Type B pancreatic cell (in vitro differentiated cells): ENCODE results near the gene GTF3C2. TPM values are rescaled to one million over a fixed set of nuclear protein-coding genes. Genes with fewer than 3 reads are reported as not detected.
A peak's percentile ranks its signal among the peaks of the same experiment; 100 is the strongest.

ENCODE experiments used
- DNase-seq: peaks from one replicate; pipeline ENCODE4 v3.0.0; 2021; ENCODE audit warnings: mixed read lengths; ENCODE audit not compliant: unreplicated experiment; ENCODE audit errors: extremely low spot score
- H3K27ac Mint-ChIP-seq: 2 replicates; pipeline ENCODE4 v1.8.0; 2021; ENCODE audit warnings: mild to moderate bottlenecking, mixed read lengths
- H3K27me3 Mint-ChIP-seq: 2 replicates; pipeline ENCODE4 v1.8.0; 2021; ENCODE audit warnings: mixed read lengths
- H3K36me3 Mint-ChIP-seq: 2 replicates; pipeline ENCODE4 v1.8.0; 2021; ENCODE audit warnings: mixed read lengths
- H3K4me1 Mint-ChIP-seq: one replicate; pipeline ENCODE4 v1.8.0; 2021; ENCODE audit warnings: mixed read lengths; ENCODE audit not compliant: unreplicated experiment
- H3K4me3 Mint-ChIP-seq: 2 replicates; pipeline ENCODE4 v1.8.0; 2021; ENCODE audit warnings: mild to moderate bottlenecking, mixed read lengths
- H3K9me3 Mint-ChIP-seq: 2 replicates; pipeline ENCODE4 v1.8.0; 2021; ENCODE audit warnings: mixed read lengths
- total RNA-seq: library from RNA; stranded (reverse); gene quantifications from 2 replicates; pipeline ENCODE4 v1.2.1, GENCODE V29; 2021; ENCODE audit warnings: low replicate concordance
- TF ChIP-seq, protein P1 (sequence below): fragments of 200-600 bp; sonication (generic); conservative IDR thresholded peaks from 2 replicates; pipeline ENCODE4 v1.5.0; 2021; ENCODE audit warnings: antibody characterized with exemption, mild to moderate bottlenecking

Gene GTF3C2
- total RNA-seq, 1 donor from 2014 or later, result 76.5 TPM

DNA sequence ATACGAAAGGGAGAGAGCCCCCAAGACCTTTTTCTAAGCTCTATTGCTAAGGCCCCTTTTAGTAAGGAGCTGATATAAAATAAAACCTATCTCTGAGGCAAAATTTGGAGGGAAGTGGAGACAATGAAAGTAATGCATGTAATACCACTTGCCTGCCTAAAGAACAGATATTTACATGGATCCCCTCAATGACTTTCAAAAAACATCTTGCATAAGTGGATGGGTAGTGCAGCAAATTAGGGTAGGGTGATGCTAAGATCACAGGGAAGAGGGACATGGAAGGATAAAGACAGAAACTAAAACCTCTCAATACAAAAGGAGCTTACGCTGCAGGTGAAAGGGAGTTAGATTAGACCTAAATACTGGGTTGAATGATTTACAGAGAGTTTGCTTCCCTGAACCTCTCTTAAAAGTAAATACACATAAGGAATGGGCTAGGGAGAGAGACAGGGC, 22.8 kb upstream of the GTF3C2 start:
- no peaks in the 10 kb centered on the region for H3K27me3 Mint-ChIP-seq
- H3K9me3 Mint-ChIP-seq, result no peaks in the 10 kb centered on the region
- DNase-seq, result no peak
- H3K4me1 Mint-ChIP-seq, result peaks cover 24% of the 10 kb centered on the region
- TF ChIP-seq, protein P1, sequence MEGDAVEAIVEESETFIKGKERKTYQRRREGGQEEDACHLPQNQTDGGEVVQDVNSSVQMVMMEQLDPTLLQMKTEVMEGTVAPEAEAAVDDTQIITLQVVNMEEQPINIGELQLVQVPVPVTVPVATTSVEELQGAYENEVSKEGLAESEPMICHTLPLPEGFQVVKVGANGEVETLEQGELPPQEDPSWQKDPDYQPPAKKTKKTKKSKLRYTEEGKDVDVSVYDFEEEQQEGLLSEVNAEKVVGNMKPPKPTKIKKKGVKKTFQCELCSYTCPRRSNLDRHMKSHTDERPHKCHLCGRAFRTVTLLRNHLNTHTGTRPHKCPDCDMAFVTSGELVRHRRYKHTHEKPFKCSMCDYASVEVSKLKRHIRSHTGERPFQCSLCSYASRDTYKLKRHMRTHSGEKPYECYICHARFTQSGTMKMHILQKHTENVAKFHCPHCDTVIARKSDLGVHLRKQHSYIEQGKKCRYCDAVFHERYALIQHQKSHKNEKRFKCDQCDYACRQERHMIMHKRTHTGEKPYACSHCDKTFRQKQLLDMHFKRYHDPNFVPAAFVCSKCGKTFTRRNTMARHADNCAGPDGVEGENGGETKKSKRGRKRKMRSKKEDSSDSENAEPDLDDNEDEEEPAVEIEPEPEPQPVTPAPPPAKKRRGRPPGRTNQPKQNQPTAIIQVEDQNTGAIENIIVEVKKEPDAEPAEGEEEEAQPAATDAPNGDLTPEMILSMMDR, result no peak
- peak overlapping the region; percentile 88 for H3K4me3 Mint-ChIP-seq
- peak overlapping the region; percentile 97 for H3K27ac Mint-ChIP-seq
- H3K36me3 Mint-ChIP-seq, result peaks cover 21% of the 10 kb centered on the region

DNA sequence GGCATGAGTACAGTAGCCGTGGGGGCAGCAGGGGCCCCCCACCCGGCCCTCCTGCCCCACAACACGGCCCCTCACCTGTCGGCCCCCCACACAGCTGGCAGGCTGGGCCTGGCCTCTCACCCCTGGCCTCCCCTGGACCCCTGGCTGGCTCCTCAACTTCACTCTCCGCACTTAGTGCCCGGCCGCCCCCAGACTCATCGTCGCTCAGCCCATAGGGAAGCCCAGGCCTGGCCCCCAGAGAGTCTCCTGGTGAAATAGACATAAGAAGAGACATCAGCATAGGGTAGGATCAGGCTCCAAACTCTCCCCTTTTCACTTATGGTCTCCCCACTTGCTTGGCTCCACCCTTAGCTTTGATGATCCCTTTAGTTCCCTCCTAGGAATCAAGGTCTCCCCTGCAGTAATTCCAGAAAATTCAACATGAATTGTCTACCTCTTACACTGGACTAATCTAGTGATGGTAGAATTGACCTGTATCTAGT, 22.3 kb upstream of the GTF3C2 start:
- no peaks in the 10 kb centered on the region for H3K27me3 Mint-ChIP-seq
- peak overlapping the region; percentile 88 for H3K4me3 Mint-ChIP-seq
- no peak for DNase-seq
- no peaks in the 10 kb centered on the region for H3K9me3 Mint-ChIP-seq
- H3K36me3 Mint-ChIP-seq, result peaks cover 18% of the 10 kb centered on the region
- H3K27ac Mint-ChIP-seq, result peak overlapping the region; percentile 97
- TF ChIP-seq, protein P1, result no peak
- peaks cover 24% of the 10 kb centered on the region for H3K4me1 Mint-ChIP-seq

GRCh38 chr2:27378096-27378808, 21.7 kb upstream of the GTF3C2 start:
- Mint-ChIP-seq H3K27me3 (no peaks in the 10 kb centered on the region), H3K4me1 (peaks cover 24% of the 10 kb centered on the region), H3K36me3 (peaks cover 17% of the 10 kb centered on the region), H3K27ac (no peak overlapping the region), H3K9me3 (no peaks in the 10 kb centered on the region), H3K4me3 (no peak overlapping the region)
- no peak for DNase-seq
- TF ChIP-seq, protein P1, result no peak

DNA sequence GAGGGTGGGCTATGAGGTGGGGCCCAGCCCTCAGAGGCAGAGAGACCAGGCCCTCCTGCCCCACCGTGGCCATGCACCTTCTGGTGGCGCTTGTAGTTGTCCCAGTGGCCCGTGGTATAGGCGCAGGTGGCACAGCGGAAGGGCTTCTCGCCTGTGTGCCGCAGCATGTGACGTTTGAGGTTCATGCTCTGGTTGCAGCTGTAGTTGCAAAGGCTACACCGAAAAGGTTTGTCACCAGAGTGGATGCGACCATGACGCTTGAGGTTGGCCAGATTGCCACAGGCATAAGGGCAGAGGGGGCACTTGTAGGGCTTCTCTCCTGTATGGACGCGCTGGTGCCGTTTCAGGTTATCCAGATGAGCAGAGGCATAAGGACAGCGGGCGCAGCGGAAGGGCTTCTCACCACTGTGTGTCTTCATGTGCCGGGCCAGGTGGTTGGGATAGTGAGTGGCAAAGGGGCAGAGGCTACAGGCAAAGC, 21.1 kb upstream of the GTF3C2 start:
- Mint-ChIP-seq H3K27me3 (no peaks in the 10 kb centered on the region), H3K27ac (peak overlapping the region; percentile 43), H3K36me3 (peaks cover 20% of the 10 kb centered on the region), H3K4me3 (peak overlapping the region; percentile 75), H3K9me3 (no peaks in the 10 kb centered on the region), H3K4me1 (peaks cover 27% of the 10 kb centered on the region)
- no peak for DNase-seq
- TF ChIP-seq, protein P1, result no peak

DNA sequence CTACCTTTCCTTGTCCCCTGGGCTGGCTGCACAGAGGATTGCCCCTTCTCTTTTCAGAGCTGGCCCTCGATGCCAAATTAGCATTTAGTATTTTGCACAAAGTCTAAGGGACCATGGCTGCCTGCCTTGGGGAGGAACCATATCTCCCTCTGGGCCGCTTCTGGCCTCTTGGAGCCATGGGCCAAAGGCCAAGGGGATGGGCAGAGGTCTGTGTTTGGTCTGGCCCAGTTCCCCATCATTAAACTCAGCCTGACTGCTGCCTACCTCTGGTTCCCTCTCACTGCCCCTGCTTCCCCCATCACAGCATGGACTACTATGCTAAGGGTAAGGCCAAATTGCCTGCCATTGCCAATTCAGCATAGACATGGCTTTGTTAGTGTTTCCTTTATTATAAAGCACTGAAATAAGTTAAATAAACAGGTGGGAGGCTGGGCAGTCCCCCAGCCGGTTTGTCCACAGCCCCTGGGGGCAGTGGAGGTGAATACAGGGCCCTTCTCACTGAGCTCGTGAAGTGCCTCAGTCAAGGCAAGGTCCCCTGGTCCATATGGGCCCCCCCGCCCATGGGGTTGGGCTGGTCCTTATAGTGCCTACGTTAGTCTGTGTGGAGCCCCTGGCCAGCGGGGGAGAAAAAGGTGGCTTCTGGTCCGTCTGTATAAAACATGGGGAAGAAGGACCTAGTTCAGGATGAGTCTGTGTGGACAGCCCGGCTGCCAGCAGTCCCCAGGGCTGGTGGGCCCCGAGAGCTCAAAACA, 20.5 kb upstream of the GTF3C2 start:
- TF ChIP-seq, protein P1, result no peak
- H3K27me3 Mint-ChIP-seq, result no peaks in the 10 kb centered on the region
- DNase-seq, result no peak
- peaks cover 32% of the 10 kb centered on the region for H3K4me1 Mint-ChIP-seq
- H3K4me3 Mint-ChIP-seq, result peak overlapping the region; percentile 75
- no peak overlapping the region for H3K27ac Mint-ChIP-seq
- peaks cover 23% of the 10 kb centered on the region for H3K36me3 Mint-ChIP-seq
- no peaks in the 10 kb centered on the region for H3K9me3 Mint-ChIP-seq
